Liver (tissue), 9 donors: ENCODE measurements around the gene ABHD12B. TPM values are rescaled to one million over a fixed set of nuclear protein-coding genes. Genes with fewer than 3 reads are reported as not detected.

ENCODE experiments used
- DNase-seq: peaks from one replicate; pipeline ENCODE4 v3.0.0-alpha.2; 2017; ENCODE audit warnings: low spot score
- H3K27ac ChIP-seq, 2 donors: one replicate each; pipeline ENCODE4 v1.7.0; 2013; ENCODE audit warnings: inconsistent platforms in 2 of 2, low read length in 2 of 2, control low read depth in 1 of 2, low read depth in 1 of 2, mild to moderate bottlenecking in 1 of 2
- H3K27me3 ChIP-seq, 4 donors: one replicate each; pipeline versions ENCODE4 v1.6.1 to v1.7.0; 2013; ENCODE audit warnings: low read length in 3 of 4, inconsistent platforms in 1 of 4, mild to moderate bottlenecking in 1 of 4, moderate library complexity in 1 of 4; ENCODE audit not compliant: control insufficient read depth in 4 of 4, insufficient read depth in 4 of 4
- H3K36me3 ChIP-seq, 4 donors: one replicate each; pipeline versions ENCODE4 v1.6.1 to v1.7.0; 2013; ENCODE audit warnings: low read length in 3 of 4, mild to moderate bottlenecking in 3 of 4, low read depth in 1 of 4, moderate library complexity in 1 of 4; ENCODE audit not compliant: control insufficient read depth in 4 of 4, insufficient read depth in 3 of 4
- H3K4me1 ChIP-seq, 4 donors: one replicate each; pipeline versions ENCODE4 v1.6.1 to v1.7.0; 2013; ENCODE audit warnings: low read length in 3 of 4, mild to moderate bottlenecking in 3 of 4, moderate library complexity in 1 of 4; ENCODE audit not compliant: control insufficient read depth in 4 of 4, insufficient read depth in 4 of 4
- H3K4me3 ChIP-seq, 3 donors: one replicate each; pipeline versions ENCODE4 v1.6.1 to v1.7.0; 2013; ENCODE audit warnings: low read length in 3 of 3, control low read depth in 1 of 3, low read depth in 1 of 3, mild to moderate bottlenecking in 1 of 3
- H3K9ac ChIP-seq, 2 donors: one replicate each; pipeline ENCODE4 v1.7.0; 2013; ENCODE audit warnings: low read length in 2 of 2, mild to moderate bottlenecking in 2 of 2, moderate library complexity in 2 of 2, control low read depth in 1 of 2, low read depth in 1 of 2
- H3K9me3 ChIP-seq, 4 donors: one replicate each; pipeline versions ENCODE4 v1.6.1 to v1.7.0; 2013; ENCODE audit warnings: low read length in 3 of 4; ENCODE audit not compliant: control insufficient read depth in 4 of 4
- EGR1 ChIP-seq, 2 donors: IDR thresholded peaks; 2 replicates each; pipeline ENCODE4 v1.6.1; 2016 to 2018; ENCODE audit warnings: antibody characterized with exemption in 2 of 2, low read depth in 2 of 2
- FOXA2 ChIP-seq: IDR thresholded peaks from 2 replicates; pipeline ENCODE4 v1.6.1; 2016; ENCODE audit warnings: antibody characterized with exemption
- GABPA ChIP-seq, 2 donors: IDR thresholded peaks in 1 of 2; conservative IDR thresholded peaks in 1 of 2; 2 replicates each; pipeline ENCODE4 v1.6.1; 2016; ENCODE audit warnings: antibody characterized with exemption in 2 of 2, mild to moderate bottlenecking in 1 of 2, moderate library complexity in 1 of 2
- HNF4A ChIP-seq, 2 donors: conservative IDR thresholded peaks; 2 replicates each; pipeline ENCODE4 v1.6.1; 2016; ENCODE audit warnings: antibody characterized with exemption in 2 of 2, mild to moderate bottlenecking in 2 of 2
- JUND ChIP-seq, 2 donors: IDR thresholded peaks; 2 replicates each; pipeline ENCODE4 v1.6.1; 2016; ENCODE audit warnings: antibody characterized with exemption in 2 of 2
- NR2F2 ChIP-seq: IDR thresholded peaks from 2 replicates; pipeline ENCODE4 v1.6.1; 2016; ENCODE audit warnings: antibody characterized with exemption
- RAD21 ChIP-seq, 2 donors: IDR thresholded peaks; 2 replicates each; pipeline ENCODE4 v1.6.1; 2016; ENCODE audit warnings: antibody characterized with exemption in 2 of 2, mild to moderate bottlenecking in 2 of 2
- SP1 ChIP-seq: IDR thresholded peaks from 2 replicates; pipeline ENCODE4 v1.6.1; 2018; ENCODE audit warnings: antibody characterized with exemption, mild to moderate bottlenecking
- TAF1 ChIP-seq: conservative IDR thresholded peaks from 2 replicates; pipeline ENCODE4 v1.6.1; 2016; ENCODE audit warnings: antibody characterized with exemption, mild to moderate bottlenecking
- YY1 ChIP-seq: IDR thresholded peaks from 2 replicates; pipeline ENCODE4 v1.6.1; 2016; ENCODE audit warnings: antibody characterized with exemption, mild to moderate bottlenecking
- WGBS: extraction: QIAGEN DNeasy Blood & Tissue Kit; methylation state at CpG from one replicate; pipeline ENCODE4 v1.1.7; 2013; 5-methylcytosine and 5-hydroxymethylcytosine counted together
- polyA plus RNA-seq, 2 donors: library from polyadenylated mRNA; stranded (reverse) in 1 of 2; unstranded in 1 of 2; fragments of 200-250 nt in 1 of 2; fragments of >200 nt in 1 of 2; fragmentation: Nextera tagmentation in 1 of 2; extraction: Ambion mirVana in 1 of 2; gene quantifications; one replicate each; pipeline versions ENCODE4 v1.2.1 to v1.2.3, GENCODE V29; 2013 to 2015
- total RNA-seq, 2 donors: library from RNA; depleted of rRNA; stranded (reverse); fragments of >200 nt; gene quantifications; one replicate each; pipeline ENCODE4 v1.2.3, GENCODE V29; 2014
- TF ChIP-seq, protein P1 (sequence below): IDR thresholded peaks from 2 replicates; pipeline ENCODE4 v1.6.1; 2016; ENCODE audit warnings: antibody characterized with exemption
- TF ChIP-seq, protein P2 (sequence below): IDR thresholded peaks from 2 replicates; pipeline ENCODE4 v1.6.1; 2016; ENCODE audit warnings: antibody characterized with exemption, mild to moderate bottlenecking
- TF ChIP-seq, protein P3 (sequence below): IDR thresholded peaks from 2 replicates; pipeline ENCODE4 v1.6.1; 2016; ENCODE audit warnings: antibody characterized with exemption
- donor health status: healthy.
- donor health status: healthy.
- donor health status: healthy.
- donor health status: healthy.
- donor health status: healthy.

The ABHD12B gene
- total and polyA plus RNA-seq, 4 donors, result 0.09 to 0.58 TPM; not detected in 2

DNA sequence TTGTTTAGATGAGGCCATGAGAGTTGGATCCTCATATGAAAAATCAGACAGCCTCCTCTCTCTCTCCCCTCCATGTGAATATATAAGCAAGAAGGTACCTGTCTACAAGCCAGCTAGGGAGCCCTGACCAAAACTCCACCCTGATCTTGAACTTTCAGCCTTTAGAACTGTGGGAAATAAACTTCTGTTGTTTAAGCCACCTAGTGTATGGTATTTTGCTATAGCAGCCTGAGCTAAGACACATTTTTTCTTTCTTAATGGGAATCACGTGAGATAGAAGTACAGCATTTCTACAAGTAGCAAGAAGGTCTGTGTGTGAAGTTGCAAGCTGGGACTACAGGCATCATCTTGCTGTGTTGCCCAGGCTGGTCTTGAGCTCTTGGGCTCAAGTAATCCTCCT is 16.3 kb upstream of the ABHD12B start:
- TF ChIP-seq, protein P1, sequence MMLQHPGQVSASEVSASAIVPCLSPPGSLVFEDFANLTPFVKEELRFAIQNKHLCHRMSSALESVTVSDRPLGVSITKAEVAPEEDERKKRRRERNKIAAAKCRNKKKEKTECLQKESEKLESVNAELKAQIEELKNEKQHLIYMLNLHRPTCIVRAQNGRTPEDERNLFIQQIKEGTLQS, result no peak
- TF ChIP-seq TAF1 (no peak), JUND (IDR thresholded peaks at IDR 0.05) (no peak), RAD21 (IDR thresholded peaks at IDR 0.05) (no peak), FOXA2 (no peak), NR2F2 (no peak), YY1 (no peak), SP1 (no peak)
- TF ChIP-seq, protein P2, sequence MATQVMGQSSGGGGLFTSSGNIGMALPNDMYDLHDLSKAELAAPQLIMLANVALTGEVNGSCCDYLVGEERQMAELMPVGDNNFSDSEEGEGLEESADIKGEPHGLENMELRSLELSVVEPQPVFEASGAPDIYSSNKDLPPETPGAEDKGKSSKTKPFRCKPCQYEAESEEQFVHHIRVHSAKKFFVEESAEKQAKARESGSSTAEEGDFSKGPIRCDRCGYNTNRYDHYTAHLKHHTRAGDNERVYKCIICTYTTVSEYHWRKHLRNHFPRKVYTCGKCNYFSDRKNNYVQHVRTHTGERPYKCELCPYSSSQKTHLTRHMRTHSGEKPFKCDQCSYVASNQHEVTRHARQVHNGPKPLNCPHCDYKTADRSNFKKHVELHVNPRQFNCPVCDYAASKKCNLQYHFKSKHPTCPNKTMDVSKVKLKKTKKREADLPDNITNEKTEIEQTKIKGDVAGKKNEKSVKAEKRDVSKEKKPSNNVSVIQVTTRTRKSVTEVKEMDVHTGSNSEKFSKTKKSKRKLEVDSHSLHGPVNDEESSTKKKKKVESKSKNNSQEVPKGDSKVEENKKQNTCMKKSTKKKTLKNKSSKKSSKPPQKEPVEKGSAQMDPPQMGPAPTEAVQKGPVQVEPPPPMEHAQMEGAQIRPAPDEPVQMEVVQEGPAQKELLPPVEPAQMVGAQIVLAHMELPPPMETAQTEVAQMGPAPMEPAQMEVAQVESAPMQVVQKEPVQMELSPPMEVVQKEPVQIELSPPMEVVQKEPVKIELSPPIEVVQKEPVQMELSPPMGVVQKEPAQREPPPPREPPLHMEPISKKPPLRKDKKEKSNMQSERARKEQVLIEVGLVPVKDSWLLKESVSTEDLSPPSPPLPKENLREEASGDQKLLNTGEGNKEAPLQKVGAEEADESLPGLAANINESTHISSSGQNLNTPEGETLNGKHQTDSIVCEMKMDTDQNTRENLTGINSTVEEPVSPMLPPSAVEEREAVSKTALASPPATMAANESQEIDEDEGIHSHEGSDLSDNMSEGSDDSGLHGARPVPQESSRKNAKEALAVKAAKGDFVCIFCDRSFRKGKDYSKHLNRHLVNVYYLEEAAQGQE, result no peak
- H3K27ac ChIP-seq, result no peak overlapping the region
- no peaks in the 10 kb centered on the region for H3K9me3 ChIP-seq
- peaks cover 0 to 9% (median 5%) of the 10 kb centered on the region in 4 donors for H3K4me1 ChIP-seq
- no peak overlapping the region for H3K4me3 ChIP-seq
- no peaks in the 10 kb centered on the region for H3K36me3 ChIP-seq
- no peak for DNase-seq
- H3K27me3 ChIP-seq, result no peaks in the 10 kb centered on the region
- no peak overlapping the region for H3K9ac ChIP-seq
- 89% methylated on average over 1 of the region's 1 CpG for WGBS

DNA sequence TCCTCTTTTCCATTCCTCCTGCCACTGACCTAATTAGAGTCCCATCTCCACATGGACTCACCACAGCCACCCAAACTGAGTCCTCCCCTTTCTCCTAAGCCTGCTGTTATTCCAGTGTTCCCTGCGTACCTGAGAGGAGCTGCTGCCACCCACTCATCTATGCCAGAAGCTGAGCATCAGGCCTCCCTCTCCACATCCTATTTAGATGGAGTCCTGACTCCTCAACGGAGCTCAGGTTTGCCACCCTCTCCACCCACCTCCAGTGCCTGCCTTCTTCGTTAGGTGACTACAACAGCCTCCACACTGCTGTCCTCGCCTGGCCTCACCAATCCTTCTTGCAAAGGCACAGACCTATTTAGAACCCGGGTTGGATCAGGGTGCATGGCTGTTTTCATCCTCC is 15.2 kb upstream of the ABHD12B start:
- TF ChIP-seq TAF1 (no peak), HNF4A (conservative IDR thresholded peaks at IDR 0.05) (no peak), JUND (IDR thresholded peaks at IDR 0.05) (no peak), GABPA (IDR thresholded peaks at IDR 0.05 in 1 of 2, conservative IDR thresholded peaks at IDR 0.05 in 1 of 2) (no peak), SP1 (no peak), EGR1 (IDR thresholded peaks at IDR 0.05; ENCODE audit: low read depth in 2 of 2) (no peak)
- TF ChIP-seq, protein P3, sequence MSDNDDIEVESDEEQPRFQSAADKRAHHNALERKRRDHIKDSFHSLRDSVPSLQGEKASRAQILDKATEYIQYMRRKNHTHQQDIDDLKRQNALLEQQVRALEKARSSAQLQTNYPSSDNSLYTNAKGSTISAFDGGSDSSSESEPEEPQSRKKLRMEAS, result no peak
- TF ChIP-seq, protein P2, result no peak
- TF ChIP-seq, protein P1, result no peak
- Histone ChIP-seq H3K4me3 (no peak overlapping the region), H3K9ac (no peak overlapping the region), H3K36me3 (no peaks in the 10 kb centered on the region), H3K4me1 (peaks cover 0 to 9% (median 5%) of the 10 kb centered on the region in 4 donors), H3K9me3 (no peaks in the 10 kb centered on the region), H3K27me3 (no peaks in the 10 kb centered on the region), H3K27ac (no peak overlapping the region)
- DNase-seq, result no peak
- WGBS, result 85% methylated on average over 5 of the region's 5 CpGs
